GM15510 (cell line): ENCODE results near the gene RGS12.

Source experiments
- POLR2A ChIP-seq: IDR thresholded peaks from 3 replicates; pipeline ENCODE4 v1.6.1; 2011; ENCODE audit warnings: borderline replicate concordance; ENCODE audit not compliant: insufficient read length; ENCODE audit errors: extremely low read depth

The RGS12 gene

DNA sequence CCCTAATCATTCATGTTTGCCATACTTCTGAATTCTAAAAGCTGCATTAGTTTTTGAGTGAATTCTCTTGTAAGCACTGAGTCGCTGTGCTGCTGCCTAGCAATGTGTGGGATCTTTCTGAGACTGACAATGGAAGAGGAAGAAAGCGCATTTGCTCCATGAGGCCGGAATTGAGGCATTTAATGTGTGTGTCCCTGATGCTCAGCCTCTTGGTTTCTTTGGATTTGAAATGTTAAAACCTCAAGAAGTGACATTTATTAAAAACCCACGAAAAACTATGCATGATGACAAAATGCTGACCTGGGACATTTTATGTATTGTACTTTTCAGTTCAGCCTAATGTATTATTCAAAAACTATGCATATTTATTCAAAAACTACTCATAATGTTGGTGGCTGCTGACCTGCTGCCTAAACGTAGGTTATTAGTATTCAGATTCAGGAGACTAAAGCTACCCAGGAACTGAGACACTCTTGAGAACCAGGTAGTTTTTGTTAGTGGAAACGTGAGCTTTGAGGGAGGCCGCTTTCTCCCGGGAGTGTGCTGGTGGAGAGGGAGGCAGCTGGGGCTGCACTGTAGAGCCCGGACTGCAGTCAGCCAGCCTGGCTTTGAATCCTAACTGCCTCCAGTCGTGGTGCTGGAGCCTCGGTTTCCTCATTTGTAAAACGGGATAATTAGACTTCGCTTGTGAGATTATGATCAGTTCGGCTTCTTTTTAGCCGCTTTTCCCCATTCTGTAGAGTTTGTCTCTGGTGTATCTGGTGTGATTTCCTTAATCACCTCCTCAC lies 11.3 kb downstream of the RGS12 start:
- no peak for TF ChIP-seq POLR2A

DNA sequence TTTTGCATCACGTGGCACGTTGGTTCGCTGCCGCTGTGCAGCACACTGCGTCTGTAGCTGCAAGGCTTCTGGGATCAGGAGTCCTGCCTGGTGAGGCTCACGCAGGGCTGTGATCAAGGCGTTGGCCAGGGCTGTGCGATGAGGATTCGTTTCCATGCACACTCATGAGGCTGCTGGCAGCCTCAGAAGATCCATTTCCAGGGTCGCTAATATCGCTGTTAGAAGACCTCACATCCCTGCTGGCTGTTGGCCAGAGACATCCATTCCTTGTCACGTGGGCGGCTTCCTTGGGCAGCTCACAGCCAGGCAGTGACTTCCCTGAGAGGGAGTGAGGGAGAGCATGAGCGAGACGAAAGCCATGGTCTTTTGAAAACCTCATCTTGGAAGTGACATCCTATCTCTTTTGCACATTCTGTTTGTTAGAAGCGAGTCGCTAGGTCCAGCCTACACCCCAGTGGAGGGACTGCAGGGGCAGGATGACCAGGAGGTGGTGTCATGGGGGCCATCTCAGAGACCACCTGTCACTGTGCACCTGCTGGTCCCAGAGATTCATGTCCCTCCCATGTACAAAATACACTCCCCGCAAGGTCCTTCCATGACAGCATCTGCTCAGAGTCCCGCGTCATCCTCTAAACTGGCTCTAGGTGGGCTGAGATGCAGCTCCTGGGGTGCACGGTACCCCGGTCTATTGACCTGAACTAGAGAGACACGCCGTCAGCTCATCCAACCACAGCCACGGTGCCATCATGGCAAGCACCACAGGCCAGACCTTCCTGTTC lies 12.2 kb downstream of the RGS12 start:
- TF ChIP-seq POLR2A: no peak

DNA sequence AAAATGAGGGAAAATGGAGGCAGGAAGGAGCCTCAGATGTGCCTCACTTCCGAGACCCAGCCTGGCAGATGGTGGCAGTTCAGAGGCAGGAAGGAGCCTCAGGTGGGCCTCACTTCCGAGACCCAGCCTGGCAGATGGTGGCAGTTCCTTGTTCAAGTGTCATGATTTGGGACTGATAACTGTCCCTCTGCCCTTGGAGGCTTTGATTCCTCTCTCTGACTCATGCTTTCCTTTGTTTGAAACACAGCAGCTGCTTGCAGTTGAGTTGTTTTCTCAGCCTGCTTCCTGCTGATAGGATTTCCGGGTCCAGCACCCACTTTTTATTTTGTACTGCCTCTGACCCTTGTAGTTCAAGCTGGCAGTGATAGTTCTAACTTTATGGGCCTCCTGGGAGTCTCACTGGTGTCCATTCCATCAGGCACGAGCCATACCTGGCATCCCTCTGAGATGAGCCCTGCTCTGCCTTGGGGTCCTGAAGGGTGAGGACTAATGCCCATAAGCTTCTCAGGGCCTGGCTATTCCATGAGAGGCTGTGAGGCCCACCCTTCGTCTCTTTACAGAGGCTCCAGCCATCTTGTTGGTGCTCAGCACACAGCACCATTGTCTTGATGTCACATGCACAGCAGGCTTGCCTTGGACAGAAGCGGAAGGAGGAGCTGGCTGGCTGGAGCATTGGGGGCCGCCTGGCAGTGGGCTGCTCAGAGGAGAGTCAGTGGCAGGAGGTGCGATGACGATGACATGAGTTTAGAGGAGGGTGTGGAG lies 13.0 kb downstream of the RGS12 start:
- no peak for TF ChIP-seq POLR2A

DNA sequence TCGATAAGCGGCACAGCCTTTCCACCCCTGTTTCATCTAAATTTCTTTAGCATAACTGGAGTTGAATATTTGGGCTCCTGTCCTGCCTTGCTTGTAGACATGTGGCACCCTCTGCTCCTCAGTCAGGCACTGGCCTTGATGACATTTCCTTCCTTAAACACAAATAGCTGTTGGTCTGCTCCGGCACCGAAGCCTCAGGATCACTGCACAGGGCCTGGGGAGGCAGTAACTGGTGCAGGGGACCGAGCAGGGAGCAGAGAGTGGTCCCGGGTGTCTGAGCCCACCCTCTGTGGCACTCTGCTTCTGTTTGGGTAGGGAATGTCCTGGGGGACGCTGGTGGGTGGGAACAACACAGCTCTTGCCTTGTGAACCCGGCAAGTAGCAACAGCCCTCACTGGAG lies 13.6 kb downstream of the RGS12 start:
- no peak for TF ChIP-seq POLR2A

DNA sequence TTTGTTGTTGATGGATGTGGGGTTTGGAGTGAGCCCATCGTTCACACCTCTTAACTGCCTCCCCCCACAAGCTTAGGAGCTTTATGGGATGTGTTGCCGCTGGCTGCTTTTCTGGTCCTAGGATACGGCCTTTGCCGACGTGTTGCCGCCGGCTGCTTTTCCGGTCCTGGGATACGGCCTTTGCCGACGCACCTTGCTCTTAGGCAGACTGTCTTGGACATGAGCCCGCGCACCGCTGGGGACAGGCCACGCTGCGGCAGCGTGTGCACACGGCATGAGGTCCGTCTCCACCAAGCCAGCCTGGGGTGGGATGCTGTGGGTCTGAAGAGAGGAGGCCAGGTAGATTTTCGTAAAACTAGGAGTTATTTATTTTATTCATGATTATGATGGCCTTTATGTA lies 14.2 kb downstream of the RGS12 start:
- no peak for TF ChIP-seq POLR2A

DNA sequence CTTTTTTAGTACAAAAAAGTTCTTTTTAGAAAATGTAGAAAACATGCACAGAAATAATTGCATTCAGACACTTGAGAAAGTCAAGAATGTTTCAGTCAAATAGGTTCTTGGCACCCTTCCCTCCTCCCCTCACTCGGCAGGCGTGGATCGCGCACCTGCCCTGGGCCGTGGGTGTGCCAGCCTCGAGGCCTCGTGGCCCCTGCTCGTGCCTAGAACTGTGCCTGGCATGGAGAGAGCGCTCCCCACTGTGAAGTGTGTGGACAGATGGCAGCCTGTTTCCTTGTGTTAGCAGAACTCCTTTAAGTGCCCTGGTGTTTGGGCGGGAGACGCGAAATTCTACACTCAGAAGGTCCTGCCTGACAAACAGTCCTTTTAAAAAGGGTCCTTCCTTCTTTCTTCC lies 14.7 kb downstream of the RGS12 start:
- no peak for TF ChIP-seq POLR2A

DNA sequence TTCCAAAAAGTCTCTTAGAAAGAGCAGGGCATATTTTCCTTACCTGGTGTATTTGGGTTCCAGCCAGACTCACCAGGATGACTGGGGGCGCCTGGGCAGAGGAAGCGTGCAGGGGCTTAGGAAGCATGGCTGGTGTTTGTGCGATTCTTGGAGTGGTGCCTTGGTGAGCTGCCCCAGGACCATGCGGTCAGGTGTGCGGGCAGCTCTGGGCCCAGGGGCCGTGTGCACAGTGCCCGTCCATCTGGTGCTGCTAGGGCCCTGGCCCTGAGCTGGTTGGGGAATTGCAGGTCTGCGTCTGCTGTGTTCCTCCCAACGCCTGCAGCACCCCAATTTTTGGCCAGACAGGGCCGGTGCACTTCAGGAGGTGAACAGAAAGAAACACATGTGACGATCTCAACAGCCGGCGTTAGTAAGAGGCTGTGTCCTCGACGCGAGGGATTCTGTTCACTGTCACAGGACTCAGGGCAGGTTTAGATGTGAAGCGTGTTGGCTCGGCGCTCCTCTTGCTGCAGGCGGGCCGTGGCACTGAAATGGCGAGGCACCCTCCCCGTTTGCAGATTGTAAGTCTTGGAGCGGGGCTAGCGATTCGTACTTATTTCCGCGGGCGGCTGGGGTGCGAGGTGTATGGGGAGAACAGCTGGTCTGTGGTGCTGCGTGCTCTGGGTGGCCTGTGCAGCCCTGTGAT lies 15.2 kb downstream of the RGS12 start:
- no peak for TF ChIP-seq POLR2A

DNA sequence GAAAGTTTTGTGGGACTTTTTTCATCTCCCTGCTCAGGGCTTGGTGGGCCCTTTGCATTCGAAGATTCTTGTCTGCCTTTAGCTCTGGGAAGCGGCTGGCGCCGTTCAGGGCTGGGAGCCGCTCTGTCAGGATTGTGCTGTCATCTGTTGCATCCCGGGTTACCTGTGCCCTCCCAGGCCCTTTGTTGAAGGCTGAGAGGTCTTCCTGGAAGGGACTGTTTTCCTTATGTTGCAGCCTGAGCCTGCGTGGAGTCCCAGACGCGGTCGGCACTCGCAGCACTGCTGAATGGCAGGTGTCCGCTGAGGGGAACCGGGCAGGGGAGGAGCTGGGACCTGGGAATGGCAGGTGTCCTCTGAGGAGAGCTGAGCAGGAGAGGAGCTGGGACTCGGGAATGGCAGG lies 15.9 kb downstream of the RGS12 start:
- no peak for TF ChIP-seq POLR2A

DNA sequence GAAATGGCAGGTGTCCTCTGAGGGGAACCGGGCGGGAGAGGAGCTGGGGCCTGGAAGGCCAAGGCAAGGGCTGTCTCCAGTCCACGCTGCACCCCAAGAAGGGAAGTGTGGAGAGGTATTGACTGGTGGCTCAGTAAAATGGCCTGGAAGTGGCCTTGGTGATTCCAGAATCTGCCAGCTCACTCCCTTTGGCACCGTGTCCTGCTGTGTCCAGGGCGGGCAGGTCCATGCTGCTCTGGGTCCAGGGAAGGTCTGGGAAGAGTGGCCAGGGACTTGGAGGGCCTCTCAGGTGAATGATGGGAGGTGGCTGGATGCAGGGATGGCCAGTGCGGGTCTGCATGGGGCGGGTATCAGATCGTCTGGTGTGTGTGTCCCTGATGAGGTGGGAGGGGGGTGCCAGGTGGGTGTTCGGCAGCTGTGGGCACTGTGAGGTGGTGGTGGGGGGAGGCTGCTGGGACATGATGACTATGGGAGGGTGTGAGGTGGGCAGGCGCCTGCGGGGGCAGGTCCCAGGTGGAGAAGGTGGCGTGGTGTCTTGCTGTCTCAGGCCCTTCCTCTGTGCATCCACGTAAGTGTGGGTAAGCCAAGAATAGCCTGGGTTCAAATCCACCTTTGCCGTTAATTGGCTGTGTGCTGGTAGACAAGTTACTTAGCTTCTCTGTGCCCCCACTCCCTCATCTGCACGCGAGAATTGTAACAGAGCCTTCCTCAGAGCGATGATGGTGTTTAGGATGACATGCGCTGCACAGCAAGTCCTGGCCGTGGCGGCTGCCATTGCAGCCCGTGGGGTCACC lies 17.7 kb downstream of the RGS12 start:
- TF ChIP-seq POLR2A: no peak

DNA sequence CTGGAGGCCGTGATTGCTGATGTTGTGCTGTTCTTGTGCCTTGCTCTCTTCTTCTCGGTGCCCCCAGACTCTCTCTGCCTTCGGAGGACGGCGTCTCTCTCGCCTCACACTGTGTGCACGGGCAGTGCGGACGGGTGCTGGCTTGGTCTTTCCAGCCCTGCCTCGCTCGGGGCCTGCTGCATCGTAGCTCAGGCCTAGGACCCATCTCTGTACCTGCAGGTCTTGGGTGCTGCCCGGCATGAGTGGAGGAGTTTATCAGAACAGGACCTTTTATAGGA lies 18.2 kb downstream of the RGS12 start:
- no peak for TF ChIP-seq POLR2A

DNA sequence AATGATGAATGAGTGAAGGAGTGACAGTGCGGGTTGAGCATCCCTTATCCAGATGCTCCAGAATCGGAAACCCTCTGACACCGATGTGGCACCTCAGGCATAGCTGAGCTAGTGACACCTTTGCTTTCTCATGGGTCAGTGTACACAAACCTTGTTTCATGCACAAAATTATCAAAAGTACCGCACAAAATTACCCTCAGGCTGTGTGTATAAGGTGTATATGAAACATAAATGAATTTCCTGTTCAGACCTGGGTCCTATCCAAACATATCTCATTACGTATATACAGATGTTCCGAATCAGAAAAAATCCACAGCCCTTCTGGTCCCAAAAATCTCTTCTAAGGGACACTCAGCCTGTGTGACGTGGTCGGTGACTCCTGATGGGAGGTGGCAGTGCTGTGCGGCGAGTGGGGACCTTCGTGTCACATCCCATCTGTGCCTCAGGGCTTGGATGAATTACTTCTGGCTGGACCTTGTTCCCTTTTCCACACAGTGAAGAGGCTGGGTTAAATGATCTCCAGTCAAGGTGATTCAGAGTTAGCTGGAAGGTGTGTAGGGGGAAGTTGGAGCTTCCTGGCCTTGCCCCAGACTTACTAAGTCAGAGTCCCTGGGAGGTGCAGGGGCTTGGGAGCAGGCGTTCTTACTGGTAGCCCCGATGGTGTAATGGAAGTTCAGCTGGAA lies 18.8 kb downstream of the RGS12 start:
- no peak for TF ChIP-seq POLR2A

DNA sequence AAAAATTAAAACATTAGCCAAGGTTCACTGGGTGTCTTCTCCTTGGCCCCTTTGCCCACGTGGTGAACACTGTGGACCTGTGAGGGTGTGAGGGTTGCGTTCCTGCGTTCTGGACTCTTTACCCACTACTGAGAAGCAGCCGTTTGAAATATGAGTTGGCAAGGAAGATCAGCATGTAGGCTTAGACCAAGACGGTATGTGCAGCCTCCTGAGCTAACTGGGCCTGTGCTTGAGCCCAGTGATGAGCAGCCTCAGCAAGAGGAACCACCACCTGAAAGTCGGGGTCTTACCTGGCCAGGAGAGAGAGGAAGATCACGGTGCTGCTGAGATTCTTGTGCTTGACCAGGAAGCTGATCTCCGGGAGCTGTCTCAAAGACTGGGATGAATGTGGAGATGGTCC lies 19.5 kb downstream of the RGS12 start:
- TF ChIP-seq POLR2A: no peak

DNA sequence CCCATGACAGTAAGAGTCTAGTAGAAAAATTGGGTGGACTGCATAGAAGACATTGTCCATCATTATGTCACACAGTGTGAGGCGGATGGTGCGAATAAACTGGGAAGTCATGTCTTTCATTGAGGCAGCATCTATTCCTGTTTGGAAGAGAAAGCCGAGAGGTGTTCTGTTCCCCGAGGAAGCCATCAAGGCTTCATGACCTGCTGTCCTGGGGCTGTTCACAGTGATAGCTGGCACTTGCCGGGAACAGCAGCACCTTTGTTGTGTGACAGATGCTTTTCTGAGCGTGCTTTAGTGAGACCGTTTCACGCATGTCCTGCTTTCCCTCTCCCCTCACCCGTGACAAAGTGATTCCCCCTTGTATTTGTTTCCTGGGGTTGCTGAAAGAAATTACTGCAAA lies 20.3 kb downstream of the RGS12 start:
- no peak for TF ChIP-seq POLR2A
